Activated effector memory CD4-positive, alpha-beta T cell treated with Interleukin-2 at 50 U/mL for 16 hours (primary cell): ENCODE results near the gene ADAT3.

ENCODE experiments used
- DNase-seq: peaks from one replicate; pipeline ENCODE4 v3.0.0-alpha.2; 2020

The ADAT3 gene

DNA sequence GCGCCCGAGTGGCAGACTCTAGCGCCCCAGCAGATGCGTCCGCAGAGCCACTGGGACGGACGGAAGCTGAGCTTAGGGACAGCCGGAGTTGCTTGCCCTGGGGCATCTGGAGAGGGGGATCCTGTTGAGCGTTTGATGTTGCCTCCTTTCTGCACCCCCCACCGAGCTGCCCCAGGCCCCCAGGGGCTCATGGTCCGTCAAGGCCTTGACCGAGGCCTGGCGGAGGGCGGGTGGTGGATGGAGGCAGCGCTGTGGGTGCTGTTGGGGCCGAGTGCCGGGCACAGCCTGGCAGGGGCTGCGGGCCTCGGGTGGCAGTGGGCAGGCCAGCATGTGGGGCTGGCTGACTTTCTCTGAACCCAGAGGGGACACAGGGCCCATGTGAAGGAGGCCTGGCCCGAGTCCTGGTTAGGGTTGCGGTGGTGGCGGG lies 38.5 kb downstream of the ADAT3 start:
- DNase-seq, result no peak

DNA sequence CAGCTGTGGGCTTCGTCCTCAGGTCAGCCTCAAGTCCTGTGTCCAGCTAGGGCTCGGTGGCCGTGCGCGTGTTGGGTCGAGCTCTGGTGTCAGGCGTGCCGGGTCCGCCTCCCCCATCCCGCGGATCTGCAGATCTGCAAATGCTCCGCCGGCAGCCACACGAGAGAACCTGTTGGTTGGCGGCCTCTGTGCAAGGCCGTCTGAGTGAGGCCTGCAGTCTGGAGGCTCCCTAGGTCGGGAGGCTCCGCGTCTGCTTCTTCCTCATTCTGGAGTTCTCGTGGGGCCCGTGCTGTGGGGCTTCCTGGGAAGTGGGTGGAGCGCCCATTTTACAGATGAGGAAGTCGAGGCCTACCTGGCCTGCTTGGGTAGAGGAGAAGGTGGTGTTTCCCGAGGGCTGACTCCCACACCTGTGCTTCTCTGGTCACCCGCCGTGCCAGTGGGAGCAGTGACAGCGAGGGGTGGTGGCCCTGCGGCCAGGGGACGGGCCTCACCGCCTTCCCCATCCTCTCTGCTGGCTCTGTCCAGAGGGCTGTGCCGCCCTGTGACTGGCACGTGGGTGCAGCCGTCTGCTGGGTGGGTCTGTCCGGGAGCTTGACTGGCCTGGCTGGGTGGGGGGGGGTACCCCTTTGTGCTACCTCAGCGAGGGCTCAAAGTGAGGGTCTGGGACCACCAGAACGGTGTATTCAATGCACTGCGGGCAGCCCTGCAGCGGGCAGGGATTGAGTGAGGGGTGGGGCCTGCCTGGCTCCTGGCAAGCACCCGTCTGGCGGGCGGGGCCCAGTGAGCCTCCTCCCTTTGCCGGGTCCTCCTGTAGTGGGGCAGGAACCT lies 39.1 kb downstream of the ADAT3 start:
- DNase-seq, result no peak

DNA sequence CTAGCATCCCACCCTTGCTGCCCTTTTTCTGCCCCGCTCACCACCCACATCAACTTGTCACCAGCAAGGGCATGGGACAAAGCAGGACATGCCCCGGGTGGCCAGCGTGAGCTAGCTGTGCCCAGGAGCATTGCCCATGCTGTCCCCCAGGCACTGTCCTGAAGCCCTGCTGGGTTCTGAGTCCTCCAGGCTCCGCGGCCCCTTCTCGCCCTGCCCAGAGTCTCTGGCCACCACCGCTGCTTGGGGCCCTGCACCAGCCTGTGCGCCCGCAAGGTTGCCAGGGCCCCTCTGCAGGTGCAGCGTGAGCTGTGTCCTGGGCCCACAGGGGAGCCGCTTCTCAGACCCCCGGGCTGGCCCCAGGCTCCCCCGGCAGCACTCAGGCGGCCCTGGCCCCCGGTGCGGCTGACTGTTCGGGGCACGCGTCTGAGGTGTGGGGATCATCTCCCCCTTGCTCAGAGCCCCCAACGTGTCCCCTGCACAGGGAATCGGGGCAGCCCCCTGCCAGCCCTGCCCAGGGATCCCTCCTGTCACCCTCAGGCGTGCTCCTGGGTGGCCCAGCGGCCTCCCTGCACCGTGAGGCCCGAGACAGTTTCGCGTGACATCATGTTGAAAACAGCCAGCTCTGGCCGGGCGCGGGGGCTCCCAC lies 39.8 kb downstream of the ADAT3 start:
- DNase-seq, result no peak

DNA sequence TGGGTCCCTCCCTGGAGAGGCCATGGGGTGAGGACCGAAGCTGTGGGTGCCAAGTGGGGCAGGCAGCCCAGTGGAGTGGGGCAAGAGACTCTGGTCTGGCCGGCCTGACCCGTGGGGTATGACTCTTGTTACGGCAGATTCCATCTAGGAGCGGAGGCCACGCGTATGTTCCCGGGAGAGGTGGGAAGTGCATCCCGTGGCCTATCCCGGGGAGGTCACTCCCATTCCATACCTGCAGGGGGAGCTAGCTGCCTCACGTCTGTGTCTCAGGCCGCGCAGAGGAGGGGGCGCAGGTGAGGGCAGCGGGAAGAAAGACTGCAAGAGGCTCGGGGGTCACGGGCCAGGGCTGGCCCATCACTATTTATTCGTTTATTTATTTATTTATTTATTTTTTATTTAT lies 40.7 kb downstream of the ADAT3 start:
- DNase-seq, result no peak

DNA sequence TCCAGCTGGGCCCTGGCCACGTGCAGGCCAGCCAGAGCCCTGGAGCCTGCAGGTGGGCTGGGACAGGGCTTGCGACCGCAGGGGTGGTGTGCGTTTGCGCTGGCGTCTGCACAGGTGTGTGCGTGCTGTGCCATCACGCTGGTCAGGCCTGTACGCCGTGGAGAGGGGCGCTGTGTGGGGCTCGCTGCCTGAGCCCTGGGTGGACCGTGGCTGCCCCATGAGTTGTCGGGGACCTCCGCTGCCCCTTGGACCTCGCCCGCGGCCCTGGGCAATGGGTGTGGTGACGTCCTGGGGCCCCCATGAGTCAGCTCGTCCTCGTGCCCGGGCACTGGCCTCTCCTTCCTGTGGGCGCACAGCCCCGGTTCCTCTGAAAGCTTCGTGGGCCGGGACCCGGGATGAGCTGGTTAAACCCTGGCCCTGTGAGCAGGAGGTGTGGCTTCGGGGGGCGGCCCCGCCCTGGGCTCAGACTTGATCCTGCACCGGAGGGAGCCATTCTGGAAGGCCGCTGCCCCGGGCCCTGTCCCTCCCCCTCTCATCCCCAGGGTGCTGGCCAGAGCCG lies 42.5 kb downstream of the ADAT3 start:
- no peak for DNase-seq

DNA sequence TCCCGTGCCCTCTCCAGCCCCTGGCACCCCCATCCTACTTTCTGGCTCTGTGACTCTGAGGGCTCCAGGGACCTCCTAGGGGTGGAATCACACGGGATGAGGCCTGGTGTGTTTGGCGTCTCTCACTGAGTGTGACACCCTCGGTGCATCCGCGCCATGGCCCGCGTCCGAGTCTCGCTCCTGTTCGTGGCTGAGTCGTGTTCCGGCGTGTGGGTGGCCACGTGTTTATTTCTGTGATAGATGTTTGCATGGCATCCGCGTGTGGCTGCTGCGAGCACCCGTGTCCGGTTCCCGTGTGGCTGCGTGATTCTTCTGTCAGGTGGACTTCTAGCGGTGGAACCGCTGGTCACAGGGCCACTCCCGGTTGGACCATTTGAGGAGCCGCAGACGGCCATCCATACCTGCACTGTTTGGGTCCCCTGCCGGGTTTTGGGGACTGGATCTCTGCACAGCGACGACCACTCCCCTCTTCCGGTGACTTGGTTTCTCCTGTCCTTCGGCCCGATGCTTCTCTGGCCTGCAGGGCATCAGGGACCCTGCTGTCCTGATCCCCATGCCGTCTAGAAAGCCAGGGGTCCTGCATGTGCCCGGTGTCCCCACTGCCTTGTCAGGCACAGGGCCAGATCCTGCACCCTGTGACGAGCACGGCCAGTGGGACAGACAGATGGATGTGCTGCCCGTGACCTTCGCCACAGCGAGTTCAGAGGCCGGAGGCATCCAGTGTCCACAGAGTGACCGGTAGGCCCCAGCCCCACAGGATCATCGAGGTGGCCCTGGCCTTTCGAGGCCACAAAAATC lies 44.3 kb downstream of the ADAT3 start:
- DNase-seq, result no peak

DNA sequence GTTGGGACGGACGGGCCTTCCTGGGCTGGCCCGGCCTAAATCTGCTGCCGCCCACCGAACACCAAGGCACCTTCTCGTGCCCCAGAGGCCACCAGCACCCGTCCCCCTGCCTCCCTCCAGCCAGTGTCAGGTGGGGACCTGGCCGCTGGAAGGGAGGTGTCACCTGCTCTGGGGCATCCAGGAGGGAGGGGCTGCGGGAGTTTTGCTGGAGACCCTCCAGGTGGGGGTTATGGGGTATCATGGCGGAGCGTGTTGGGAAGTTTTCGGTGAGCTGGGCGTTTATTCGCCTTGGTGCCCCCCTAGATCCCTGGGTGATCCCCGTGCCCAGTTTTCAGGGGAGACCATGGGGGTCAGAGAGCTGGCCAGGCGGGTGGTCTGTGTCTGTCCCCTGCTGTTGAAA lies 45.4 kb downstream of the ADAT3 start:
- DNase-seq, result no peak

DNA sequence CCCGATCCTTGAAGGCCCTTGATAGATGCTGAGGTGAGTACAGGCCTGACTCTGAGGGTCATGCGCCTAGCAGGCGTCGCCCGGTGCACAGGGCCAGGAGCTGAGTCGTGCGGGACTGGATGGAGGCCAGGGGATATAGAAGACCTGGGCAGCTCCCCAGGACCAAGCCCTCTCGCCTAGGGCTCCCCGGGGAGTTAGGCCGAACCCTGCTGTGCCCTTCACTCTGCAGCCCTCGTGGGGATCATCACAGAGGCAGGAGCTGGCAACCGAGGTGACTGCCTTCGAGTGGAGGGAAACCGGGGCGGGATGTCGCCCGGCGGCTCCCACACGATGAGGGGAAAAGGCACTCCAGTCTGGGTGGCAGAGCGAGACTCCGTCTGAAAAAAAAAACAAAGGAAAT lies 47.4 kb downstream of the ADAT3 start:
- no peak for DNase-seq

DNA sequence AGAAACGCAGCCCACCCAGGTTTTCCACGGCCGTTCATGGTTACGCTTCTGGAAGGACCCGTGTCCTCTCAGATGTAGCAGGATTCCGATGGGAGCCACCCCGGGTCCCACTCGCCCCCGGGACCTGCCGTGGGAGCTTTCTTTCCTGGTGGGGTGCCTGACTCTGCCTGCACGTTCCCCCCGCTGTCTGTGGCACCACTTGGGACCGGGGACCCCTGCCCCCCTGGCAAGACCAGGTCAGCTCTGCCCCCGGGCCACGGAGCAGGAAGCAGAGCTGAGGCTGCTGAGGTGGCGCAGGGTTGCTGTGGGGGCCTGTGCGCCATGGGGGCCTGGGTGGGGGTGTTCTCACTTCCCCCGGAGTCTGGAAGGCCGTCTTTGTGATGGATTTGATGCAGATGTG lies 47.8 kb downstream of the ADAT3 start:
- DNase-seq, result no peak

DNA sequence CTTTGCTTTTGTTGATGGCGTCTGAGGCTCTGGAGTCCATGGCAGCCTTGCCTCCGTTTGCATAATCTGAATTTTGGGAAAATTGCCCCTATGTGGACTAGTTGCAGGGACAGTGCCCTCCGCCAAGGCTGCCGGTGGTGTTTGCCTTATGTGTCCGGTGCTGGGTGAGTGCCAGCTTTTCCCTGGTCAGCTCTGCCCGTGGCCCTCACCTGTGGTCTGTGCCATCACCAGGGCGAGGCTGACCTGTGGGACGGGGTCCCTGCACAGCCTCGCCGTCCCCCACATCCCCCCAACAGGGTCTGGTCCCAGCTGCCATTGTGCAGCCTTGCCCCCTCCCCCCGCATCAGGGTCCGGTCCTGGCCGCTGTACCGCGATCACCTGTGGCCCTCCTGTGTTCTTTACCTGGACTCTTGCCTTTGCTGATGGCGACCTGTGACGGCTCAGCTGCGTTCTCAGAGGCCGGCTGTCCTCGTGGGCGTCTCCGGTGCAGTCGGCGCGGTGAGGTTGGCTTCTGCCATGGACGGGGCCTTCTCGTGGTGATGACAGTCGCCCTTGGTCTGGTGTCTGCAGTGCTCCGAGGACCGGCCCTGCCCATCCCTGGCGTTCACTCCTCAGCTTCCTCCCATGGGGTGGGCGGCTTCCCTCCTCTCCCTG lies 48.4 kb downstream of the ADAT3 start:
- no peak for DNase-seq

DNA sequence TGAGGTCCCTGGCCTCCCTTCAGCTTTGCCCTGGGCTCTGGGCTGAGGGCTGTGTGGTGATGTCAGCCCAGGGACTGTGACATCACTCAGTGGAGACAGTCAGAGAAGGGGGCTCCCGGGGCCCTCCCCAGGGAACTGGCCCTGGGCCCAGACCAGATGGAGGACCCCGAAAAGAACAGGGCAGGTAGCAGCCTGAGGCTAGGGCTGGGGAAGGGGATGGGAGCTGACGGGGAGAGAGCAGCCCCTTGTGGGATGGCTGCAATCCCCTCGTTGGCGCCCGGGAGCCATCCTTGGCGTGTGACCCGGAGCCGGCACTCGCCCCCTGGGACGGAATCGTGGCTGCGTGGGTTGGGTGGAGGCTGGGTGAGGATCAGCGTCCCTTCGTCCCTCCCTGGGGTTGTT lies 49.3 kb downstream of the ADAT3 start:
- no peak for DNase-seq

DNA sequence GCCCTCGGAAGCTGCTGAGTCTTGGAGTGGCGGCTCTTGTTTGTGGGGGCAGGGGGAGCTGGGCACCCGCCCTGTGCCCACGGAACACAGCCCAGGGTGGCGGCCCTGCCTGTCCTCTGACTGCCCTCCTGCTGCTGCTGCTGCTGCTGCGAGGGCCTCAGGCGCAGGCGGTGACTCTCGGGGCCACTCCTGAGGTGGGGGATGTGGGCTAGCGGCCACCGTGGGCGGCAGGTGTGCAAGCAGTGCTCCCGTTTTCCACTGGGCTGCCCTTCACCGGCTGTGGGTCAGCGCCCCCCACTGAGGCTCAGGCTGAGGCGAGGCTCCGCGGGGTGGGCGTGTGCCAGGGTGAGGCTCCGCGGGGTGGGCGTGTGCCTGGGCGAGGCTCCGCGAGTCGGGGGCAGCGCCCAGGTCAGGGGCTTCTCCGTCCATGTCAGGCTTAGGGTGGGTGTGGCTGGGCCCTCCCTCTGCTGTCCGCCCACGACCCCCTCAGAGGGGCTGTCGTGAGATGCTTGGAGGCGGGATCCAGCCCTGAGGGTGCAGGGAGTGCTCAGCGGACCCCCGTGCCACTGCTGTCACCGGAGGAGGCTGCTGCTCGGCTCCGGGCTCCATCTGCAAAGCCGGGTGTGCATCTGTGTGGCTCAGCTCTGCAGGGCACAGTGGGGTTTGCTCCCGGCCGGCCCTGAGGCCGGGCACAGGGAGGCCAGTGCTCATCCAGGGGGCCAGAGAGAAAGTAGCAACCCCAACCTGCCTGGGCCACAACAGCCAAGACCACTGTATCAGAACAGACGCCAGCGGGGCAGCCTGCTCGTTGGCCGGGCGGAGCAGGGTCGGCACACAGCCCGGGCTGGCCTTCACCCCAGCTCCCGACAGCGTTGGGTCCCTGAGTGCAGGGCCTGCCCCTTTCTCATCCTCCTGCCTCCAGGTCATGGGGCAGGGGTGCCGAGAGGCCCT lies 50.2 kb downstream of the ADAT3 start:
- DNase-seq, result no peak

DNA sequence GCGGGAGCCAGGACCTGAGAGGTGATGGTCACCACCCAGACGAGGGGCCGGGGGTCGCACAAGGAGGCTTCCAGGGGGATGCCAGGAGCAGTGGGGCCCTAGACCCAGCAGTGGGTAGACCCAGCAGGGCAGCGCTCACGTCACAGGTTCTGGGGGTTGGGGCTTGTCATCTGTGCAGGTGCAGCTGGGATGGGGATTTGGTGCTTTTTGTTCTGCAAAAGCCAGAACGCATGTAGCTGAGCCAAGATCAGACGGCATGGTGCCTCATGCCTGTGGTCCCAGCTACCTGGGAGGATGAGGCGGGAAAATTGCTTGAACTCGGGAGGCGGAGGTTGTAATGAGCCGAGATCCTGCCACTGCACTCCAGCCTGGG lies 50.9 kb downstream of the ADAT3 start:
- no peak for DNase-seq

DNA sequence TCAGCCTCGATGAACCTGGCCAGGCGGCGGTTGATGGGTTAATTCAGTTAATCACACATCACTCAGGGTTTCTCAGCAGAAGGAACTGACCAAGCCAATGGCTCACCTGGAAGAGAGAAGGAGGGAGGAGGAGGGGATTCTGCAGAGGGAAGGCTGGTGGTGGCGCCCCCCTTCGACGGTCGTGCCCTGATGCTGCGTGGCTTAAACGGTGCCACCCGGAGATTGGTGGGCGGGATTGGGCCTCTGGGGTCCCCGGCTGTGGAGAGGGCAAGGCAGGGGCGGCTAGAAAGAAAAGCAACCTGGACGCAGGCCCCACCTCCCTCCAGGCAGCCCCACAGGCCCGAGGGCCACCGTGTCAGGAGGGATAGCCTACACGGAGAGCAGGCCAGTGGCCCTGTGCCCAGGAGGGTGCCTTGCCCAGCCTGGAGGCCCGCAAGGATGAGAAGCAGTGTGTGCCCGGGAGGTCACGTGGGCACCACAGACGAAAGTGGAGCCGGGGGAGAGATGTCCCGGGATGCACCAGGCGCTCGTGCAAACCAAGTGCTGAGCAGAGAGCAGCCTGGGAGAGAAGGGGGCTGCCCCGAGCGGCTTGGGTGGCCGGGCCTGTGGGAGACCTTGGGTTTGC lies 51.8 kb downstream of the ADAT3 start:
- no peak for DNase-seq

DNA sequence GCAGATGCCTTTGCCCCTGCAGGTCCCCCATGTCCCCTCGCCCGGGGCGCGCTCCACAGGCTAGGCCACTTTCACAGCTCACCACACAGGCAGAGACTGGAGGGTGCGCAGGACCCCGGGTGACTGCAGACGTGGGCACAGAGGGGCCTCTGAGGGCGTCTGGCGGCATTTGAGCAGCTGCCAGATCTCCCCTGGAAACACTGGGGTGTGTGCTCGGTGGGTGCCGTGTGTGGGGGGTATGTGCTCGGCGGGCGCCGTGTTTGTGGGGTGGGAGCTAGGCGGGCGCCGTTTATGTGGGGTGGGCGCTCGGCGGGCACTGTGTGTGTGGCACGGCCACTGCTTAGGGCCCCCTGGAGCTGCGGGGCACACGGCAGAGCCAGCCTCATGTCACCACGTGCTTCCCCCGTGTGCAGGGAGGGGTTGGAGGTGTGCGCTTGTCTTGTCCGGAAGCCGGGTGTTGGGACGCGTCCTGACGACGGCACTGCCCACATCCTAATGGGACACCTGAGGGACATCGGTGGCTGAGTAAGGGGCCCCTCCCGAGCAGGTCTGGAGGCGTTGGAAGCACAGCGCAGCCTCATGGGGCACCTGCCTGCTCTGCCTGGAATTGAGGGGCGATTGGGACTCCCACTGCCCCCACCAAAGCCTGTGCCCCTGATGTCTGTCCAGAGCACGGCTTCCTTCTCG lies 52.5 kb downstream of the ADAT3 start:
- no peak for DNase-seq

DNA sequence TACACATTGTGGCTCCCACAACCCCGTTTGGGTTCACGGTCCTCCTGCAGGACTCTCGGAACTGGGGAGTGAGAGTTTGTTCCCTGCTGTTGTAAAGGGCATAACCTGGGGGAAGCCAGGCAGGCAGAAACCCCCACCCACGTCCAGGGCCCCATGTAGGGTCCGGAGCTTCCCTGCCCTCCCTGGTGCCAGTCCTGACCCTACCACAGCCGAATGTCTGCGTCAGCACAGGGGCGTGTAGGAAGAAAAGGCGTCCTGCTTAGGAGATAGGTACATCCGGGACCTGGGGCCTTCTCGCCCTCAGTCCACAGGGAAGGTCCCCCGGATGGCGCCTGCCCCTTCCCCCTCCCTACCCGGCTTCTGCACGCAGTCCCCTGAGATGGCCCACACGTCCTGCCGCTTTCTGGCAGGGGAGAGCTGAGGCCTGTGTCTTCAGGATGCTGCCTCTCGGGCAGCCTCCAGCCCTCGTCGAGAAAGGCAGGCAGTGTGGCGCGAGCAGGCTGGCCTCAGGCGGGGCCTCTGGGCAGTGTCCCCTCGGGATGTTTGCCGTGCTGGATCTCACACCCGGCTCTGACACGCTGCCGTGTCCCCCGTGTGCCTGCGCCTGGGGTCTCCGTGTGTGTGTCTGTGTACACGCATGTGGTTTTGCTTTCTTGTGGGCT lies 54.9 kb downstream of the ADAT3 start:
- DNase-seq, result no peak

DNA sequence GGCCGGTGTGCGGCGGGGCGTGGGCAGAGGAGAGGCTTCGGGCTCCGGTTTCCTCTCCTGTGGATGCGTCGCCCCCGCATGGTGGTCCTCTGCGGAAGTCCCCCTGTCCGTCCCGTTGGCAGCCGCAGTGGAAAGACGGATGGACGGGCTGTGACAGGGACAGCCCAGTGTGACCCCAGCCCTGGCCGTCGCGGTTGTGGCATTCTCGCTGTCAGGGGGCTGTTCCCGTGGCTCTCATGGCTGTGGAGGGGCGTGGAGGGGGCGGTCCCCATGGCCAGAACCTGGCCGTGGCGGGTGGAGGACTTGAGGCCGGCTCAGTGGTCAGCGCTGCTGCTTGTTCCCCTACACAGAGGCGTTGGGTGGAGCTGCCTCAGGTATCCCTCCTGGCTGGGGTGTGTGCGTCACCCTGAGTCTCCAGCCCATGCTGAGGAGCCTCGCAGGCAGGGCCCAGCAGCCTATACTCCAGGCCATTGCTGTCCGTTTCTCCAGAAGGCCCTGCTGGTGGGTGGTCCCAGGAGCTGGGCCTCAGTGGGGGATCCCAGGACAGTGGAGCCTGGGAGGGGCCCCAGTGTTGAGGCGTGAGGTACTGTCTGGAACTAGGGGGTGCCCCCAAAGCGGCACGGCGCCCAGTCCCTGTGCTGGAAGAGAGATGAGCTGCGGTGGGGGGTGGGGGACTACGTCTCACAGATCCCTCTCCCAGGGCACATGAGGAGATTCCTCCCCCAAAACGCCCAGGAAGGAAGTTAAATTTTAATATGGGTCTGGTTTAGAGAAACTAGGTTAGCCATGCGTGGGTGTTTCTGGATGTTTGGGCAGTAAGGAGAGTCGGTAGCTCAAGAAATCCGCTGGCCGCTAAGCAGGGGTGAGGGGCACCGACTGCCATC lies 56.0 kb downstream of the ADAT3 start:
- DNase-seq, result no peak

DNA sequence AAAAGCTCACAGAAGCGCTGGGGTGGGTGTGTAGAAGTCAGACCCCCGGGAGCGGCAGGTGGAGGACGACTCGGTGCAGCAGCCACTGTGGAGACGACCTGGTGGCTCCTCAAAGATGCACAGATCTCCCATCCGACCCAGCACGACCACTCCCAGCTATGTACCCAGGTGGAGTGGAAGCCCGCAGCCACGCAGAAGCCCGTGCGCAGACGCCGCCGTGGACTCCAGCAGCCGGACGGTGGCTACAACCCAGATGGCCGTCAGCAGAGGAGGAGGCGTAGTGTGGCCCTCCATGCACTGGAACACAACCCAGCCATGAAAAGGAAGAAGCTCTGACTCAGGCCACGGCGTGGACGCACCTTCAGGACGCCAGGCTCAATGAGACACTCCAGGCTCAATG lies 57.5 kb downstream of the ADAT3 start:
- no peak for DNase-seq
